ENCODE measurements around the gene MLXIP.
"Not testable (repeated sequence)": the region's sequence is repeated elsewhere in the genome, so short reads cannot be mapped to it uniquely, and the experiment has no call there.

Gene MLXIP, protein sequence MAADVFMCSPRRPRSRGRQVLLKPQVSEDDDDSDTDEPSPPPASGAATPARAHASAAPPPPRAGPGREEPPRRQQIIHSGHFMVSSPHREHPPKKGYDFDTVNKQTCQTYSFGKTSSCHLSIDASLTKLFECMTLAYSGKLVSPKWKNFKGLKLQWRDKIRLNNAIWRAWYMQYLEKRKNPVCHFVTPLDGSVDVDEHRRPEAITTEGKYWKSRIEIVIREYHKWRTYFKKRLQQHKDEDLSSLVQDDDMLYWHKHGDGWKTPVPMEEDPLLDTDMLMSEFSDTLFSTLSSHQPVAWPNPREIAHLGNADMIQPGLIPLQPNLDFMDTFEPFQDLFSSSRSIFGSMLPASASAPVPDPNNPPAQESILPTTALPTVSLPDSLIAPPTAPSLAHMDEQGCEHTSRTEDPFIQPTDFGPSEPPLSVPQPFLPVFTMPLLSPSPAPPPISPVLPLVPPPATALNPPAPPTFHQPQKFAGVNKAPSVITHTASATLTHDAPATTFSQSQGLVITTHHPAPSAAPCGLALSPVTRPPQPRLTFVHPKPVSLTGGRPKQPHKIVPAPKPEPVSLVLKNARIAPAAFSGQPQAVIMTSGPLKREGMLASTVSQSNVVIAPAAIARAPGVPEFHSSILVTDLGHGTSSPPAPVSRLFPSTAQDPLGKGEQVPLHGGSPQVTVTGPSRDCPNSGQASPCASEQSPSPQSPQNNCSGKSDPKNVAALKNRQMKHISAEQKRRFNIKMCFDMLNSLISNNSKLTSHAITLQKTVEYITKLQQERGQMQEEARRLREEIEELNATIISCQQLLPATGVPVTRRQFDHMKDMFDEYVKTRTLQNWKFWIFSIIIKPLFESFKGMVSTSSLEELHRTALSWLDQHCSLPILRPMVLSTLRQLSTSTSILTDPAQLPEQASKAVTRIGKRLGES

DNA sequence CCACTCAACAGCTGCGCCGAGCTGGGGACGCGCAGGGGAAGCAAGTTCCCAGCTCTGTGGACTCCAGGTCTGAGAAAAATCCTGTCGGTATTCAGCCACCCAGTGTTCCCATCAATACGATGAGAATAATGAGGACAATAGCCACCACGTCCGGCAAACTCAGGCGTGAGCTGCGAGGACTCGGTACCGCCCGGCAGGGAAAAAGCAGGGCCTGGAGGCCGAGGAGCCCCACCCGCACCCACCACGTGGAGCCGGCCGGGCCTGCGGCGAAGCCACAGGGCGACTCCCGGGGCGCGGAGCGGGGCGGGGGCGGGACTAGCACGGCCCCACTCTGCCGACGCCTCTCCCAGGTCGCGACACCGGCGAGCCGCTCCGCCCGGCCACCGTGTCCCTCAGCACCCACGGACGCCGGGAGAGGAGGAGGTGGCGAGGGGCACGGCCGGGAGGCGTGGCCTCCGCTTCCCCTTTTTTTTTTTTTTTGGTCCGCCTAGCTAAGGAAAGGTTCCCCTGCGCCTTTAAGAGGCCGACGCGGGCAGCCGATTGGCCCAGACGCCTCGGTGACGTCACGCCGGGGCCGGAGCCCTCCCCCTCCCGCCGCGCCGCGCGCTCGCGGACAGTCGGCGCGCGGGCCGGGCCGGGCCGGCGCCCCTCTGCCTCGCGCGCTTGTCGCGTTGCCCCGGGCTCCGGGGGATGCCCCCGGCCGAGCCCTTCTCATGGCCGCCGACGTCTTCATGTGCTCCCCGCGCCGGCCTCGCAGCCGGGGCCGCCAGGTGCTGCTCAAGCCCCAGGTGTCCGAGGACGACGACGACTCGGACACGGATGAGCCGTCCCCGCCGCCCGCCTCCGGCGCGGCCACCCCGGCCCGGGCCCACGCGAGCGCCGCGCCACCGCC lies at the start of gene MLXIP:
MLXIP (plus strand) TSS at position 616 of the 892 bp plus-strand sequence; CDS start at position 714, 98 bp downstream.
- DNase-seq (ENCODE audit: low read depth): peak; percentile 85

DNA sequence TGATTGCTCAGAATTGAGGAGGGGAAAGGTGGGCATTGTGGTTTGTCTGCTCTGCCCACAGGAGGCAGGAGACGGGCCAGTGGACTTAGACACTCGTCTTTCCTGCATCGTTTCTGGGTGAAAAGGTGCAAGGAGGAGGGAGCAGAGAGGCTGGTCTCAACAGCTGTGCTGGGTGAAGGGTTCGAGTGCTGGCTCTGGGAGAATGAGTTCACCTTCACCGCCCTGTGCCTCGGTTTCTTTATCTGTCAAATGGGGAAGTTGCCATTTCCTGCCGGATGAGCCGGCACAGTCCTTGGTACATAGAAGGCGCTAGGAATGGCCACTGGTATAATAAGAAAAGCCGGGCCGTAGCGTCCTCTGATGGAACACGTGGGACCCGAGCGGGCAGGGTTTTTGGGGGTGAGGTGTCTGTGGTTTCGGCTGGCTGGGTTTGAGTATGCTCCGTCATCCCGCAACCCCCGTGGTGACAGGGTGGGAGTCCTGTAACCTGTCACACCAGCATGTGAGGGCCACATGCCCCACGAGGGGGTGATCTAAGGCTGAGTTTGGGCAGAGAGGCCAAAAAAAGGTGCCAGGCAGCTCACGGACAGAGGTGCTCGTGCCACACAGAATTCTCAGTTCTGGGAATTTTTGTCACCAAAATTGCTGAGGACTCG lies 49.5 kb upstream of the MLXIP start:
- no peak for DNase-seq (ENCODE audit: low read depth)

DNA sequence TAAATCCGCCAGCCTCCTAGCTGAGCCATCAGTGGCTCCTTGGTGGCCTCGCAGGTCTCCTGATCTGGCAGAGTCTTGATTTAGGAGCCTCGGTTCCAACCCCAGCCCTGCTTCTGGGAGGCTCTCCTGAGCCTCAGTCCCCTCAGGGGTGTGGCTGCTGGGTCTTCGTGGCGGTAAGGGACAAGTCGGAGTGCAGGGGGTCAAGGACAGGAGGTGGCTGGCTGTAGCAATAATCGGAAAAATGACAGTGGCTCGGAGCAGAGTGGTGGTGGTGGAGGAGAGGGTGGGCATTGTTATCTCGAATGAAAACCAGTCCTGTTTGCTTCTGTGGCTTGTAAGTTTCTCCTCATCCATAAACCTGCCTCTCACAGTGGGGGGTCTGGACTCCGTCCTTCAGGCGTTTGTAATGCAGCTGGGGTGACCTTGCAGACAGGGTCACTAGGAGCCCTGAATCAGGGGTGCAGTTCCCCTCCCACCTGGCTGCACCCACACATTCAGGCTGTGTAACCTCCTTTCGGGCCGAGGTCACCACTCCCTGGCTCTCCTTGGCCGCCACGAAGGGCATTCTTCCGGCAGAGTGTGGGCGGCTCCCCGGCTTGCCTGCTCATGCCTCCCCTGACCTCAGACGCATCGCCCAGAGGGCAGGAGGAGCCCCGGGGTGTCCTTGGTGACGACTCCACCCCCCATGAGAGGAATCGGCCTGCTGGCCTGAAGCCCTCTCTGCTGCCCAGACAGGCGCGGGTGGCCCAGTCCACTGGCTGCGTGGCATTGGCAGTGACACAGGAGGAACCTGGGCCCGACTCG lies 48.7 kb upstream of the MLXIP start:
- DNase-seq (ENCODE audit: low read depth): no peak

DNA sequence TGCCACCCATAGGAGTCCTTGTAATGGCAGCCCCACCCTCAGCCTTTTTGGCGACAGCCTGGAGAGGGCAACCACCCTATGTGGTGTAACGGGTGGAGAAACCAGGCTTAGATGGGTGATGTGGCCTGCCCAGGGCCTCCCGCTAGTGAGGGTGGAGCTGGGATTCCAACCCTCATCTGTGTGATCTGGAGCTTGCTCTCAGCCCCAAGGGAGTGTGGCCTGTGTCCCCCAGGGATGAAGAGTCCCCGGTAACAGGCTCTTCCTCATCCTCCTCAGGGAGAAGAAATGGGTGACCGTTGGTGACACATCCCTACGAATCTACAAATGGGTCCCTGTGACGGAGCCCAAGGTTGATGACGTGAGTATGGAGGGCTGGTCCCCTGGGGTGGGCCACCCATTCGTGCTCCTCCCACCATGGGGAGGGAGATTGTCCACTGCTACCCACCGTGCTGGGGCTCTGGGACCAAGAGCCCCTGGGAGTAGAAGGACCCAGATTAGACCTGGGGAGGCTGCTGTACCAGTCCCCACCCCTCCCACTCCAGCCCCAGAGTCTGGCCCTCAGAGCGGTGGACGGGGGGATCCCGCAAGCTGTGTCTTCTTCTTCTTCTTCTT lies 48.0 kb upstream of the MLXIP start:
- no peak for DNase-seq (ENCODE audit: low read depth)

DNA sequence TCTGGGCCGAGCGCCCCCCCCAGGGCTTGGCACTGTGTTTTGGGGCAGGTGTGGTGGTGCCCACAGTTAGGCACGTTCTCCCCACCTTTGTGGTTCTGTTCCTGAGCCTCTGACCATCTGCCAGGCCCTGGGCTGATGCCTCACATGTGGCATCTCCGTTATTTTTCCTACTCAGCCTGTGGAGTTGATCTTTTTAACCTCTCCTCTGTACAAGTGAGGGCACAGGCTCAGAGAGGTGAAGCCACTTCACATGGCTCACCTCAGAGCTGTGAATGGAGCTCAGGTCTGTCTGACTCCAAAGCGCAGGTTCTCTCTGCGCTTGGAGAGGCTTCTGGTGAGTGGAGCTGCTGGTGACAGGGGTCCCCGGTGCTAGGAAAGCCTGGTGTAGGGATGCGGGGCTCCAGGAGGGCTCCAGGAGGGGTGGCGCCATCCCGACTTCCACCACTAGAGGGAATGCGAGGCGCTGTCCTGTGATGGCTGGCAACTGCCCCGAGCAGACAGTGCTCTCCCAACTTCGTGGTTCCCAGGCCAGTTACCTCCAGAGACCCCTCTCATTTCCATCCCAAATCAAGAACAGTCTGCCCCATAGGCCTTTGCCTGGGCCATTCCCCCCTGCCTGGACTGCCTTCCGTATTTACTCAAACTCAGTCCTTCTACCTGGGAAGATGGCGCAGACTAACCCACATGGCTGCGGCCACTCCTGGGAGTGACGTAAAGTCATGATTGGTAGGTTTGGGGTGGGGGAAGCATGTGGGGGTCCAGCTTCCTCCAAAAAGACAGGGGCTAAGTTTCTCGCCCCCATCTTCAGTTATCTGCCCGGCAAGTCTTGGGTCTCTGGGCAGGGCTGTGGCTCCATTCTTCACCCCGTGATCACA lies 47.0 kb upstream of the MLXIP start:
- peak; percentile 40 for DNase-seq (ENCODE audit: low read depth)

DNA sequence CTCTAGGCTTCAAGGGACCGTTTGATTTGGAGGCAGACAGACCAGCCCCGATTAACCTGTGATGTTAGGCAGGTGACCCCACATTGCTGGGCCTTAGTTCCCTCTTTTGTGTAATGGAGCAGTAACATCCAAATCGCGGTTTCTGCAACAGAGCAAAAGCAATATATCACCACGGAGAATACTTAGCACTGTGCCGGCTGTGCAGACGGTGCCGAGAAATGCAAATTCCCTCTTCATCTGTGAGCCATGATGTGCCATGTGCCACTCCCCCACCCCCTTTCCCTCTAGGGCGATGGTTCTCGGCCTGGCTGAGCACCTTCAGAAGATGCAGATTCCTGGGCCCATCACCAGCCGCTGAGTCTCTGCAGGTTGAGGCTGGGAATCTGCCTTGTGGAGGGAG lies 46.0 kb upstream of the MLXIP start:
- DNase-seq (ENCODE audit: low read depth): no peak

DNA sequence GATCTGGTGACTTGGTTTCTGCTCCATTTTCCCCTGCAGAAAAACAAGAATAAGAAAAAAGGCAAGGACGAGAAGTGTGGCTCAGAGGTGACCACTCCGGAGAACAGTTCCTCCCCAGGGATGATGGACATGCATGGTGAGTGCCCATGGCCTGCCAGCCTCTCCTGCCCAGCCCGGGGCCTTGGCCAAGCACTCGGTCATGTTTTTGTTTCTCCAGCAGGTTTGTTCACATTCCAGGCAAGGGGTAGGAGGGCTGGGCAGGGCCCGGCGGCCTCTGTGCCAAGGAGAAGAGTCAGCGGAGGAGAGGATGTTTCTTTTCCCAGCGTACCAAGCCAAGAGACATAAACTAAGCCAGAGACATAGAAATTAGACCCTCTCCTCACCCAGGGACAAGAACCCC lies 43.3 kb upstream of the MLXIP start:
- no peak for DNase-seq (ENCODE audit: low read depth)

DNA sequence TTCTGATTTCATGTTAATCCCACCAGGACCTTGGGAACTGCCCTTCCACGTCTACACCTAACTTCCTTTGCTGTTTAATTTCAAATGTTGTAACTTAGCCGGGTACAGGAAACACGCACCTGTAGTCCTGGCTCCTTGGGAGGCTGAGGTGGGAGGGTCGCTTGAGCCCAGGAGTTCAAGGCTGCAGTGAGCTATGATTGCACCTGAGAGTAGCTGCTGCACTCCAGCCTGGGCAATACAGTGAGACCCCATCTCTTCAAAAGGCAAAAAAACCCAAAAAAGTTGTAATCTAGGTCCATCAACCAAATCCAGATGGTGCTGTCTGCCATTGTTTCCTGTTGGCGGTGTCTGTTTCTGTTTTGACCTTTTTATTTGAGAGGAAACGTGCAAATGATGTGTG lies 42.4 kb upstream of the MLXIP start:
- DNase-seq (ENCODE audit: low read depth): no peak

DNA sequence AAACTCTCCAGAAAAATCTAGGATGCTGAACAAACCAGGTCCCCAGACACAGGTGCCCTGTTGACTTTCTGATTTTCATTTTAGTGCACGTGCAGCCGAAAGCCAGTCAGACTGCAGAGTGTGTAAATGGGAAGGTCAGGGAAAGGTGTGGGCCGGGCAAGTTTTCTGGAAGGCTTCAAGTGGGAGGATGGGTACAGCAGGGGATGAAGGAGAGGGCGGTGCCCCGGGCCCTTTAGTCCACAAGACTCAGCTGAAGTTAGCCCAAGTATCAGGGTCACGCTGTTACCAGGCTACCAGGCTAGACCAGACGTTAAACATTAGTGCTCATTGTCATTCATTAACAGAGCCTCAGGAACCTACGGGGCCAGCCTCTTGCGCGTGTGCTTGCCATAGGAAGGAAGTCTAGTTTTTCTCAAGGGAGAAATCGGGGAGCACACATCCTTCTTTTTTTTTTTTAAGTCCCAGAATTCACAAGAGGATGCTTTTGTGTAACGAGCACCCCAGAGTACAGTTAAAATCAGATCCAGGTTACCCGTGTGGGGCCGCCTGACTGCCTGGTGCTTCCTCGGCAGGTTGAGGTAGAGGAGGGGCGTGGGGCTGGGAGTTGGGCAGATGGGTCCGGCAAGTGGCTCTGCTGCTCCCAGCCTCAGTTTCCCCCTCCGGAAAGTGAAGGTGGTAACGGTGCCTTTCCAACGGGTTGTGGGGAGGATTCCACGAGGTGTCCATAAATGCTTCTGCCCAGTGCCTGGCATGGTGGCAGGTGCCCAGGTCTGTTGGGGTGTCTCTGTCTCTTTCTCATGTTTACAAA lies 37.8 kb upstream of the MLXIP start:
- no peak for DNase-seq (ENCODE audit: low read depth)

DNA sequence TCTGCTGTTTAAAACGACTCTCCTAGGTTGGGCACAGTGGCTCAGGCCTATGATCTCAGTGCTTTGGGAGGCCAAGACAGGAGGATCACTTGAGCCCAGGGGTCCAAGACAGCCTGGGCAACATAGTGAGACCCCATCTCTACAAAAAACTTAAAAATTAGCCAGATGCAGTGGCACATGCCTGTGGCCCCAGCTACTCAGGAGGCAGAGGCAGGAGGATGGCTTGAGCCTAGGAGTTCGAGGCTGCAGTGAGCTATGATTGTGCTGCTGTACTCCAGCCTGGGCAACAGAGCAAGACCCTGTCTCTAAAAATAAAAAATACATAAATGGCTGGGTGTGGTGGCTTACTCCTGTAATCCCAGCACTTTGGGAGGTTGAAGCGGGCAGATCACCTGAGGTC lies 37.1 kb upstream of the MLXIP start:
- not testable (repeated sequence) for DNase-seq (ENCODE audit: low read depth)

DNA sequence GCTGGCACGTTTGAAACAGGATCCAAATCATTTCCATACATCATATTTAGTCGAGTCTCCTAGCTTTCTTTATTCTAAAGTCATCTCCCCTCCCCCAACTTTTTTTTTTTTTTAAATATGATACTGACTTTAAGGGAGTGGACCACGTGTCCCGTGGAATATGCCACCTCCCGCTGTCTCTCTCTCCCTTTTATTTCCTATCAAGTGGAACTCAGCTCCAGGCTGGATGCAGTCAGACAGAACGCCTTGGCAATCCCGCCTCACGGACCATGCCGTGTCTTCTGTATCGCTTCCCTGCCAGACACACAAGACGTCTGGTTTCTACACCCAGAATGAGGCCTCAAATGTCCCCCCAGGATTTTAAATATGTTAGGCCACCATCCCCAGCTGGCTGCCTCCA lies 35.6 kb upstream of the MLXIP start:
- DNase-seq (ENCODE audit: low read depth): no peak

DNA sequence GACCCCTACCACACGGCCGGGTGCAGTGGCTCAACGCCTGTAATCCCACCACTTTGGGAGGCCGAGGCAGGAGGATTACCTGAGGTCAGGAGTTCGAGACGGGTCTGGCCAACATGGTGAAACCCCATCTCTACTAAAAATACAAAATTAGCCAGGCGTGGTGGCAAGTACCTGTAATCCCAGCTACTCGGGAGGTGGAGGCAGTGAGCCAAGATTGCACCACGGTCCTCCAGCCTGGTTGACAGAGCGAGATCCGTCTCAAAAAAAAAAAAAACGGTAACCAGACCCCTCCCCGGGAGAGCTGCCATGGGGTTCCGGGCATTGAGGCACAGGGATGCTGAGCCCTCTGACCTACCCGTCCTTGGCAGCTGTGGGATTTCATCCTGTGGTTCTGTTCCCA lies 35.1 kb upstream of the MLXIP start:
- no peak for DNase-seq (ENCODE audit: low read depth)

DNA sequence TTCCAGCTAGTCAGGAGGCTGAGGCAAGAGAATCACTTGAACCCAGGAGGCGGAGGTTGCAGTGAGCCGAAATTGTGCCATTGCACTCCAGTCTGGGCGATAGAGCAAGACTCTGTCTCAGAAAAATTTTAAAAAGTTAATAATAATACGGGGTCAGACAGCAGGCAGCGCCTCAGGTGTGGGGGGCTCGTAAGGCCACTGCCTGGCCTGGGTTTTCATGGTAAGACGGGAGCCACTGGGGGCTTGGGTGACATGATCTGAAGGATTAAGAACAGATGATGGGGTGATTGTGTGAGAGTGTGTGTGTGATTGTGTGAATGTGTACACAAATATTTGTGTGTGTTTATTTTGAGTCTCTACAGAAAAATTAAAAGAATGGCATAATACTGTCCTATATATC lies 33.3 kb upstream of the MLXIP start:
- DNase-seq (ENCODE audit: low read depth): no peak

DNA sequence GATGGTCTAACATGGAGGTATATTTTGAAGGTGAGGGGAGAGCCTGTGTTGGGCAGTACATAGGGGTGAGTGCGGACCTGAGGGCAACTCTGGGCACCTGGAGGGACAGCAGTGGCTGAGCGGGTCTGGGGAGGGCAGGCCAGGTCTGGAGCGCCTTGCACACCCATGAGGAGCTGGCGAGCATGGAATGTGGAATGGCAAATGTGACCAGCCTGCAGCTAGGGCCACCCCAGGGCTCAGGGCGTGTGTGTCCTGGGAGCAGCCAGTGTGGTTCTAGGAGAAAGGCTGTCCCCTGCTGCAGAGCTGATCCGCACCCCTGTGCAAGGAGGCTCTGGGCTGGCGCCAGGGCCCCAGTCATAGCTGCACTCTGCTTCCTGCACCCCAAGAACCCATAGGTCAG lies 32.4 kb upstream of the MLXIP start:
- no peak for DNase-seq (ENCODE audit: low read depth)

DNA sequence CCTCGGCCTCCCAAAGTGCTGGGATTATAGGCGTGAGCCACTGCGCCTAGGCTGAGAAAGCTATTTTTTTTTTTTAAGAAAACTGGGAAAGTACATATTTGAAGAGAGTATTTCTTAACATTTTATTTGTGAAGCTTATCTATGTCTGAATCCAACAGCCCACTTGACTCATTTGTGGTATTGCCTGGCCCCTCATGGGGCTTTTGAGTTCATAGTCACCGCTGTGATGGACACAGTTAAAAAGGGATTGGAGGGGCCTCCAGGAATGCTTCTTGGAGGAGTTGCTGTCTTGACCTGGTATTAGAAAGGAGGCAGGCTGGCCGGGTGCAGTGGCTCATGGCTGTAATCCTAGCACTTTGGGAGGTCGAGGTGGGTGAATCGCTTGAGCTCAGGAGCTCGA lies 30.4 kb upstream of the MLXIP start:
- DNase-seq (ENCODE audit: low read depth): no peak

DNA sequence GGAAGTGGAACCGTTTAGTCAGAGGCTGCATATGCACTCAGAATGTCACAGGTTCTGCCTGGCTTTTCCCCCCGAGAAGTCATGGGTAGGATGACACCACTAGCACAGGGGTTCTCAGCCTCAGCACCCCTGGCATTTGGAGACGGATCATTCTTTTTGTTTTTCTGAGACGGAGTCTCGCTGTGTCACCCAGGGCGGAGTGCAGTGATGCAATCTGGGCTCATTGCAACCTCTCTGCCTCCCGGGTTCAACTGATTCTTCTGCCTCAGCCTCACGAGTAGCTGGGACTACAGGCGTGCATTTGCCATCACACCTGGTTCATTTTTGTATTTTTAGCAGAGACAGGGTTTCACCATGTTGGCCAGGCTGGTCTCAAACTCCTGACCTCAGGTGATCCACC lies 28.7 kb upstream of the MLXIP start:
- no peak for DNase-seq (ENCODE audit: low read depth)

DNA sequence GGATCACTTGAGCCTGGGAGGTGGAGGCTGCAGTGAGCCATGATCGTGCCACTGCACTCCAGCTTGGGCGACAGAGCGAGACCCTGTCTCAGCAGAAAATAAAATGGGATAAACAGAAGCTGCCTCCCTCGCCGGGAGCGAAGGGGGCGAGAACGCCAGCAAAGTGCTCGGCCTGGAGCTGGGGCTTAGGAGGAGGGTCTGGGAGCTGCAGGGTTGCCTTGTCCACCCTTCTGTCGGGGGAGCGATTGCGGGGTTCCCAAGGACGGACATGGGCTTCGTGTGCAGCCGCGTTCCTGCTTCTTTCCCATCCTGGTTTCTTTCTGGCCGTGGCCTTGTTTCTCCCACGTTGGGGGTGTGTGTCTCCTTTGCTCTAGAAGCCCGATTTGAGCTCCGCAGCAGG lies 27.9 kb upstream of the MLXIP start:
- no peak for DNase-seq (ENCODE audit: low read depth)

DNA sequence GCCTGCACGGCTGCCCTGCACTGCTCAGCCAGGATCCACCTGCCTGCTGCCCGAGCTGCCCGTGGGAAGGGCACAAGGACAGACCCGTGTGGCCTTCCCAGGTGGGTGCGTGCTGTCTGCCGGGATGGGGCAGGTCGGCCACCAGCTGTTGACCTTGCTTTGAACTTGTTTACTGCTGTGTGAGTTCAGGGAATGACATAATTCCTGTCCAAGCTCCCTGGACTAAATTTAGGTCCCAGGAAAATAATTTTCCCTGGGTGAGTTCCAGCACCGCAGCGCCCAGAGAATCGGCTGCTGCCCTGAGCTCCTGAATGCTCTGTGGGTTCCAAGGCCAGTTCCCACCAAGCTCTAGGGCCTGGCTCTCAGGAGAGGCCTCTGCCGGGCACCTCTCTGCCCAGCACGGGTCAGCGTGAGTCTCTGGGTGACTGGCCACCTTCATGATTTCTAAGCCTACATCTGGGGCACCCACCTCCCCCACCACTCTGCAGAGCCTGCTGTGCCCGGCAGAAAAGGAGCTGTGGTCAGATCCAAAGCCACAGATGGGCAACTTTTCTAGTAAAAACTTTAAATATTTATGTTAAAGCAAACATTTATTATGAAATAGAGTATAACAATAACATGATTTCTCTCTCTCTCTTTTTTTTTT lies 27.2 kb upstream of the MLXIP start:
- DNase-seq (ENCODE audit: low read depth): no peak
